ENCODE measurements around the gene AMN.

Gene AMN

GRCh38 chr14:102928412-102929240 lies 6.2 kb downstream of the AMN start:
- no peak for DNase-seq (ENCODE audit: low read depth)

- DNase-seq (ENCODE audit: low read depth) = no peak
Measured at GRCh38 chr14:102929241-102930137, 7.0 kb downstream of the AMN start.

GRCh38 chr14:102930138-102930752 lies 7.8 kb downstream of the AMN start:
- DNase-seq (ENCODE audit: low read depth) = no peak

GRCh38 chr14:102930753-102931579 lies 8.5 kb downstream of the AMN start:
- no peak for DNase-seq (ENCODE audit: low read depth)

GRCh38 chr14:102931580-102932285 lies 9.3 kb downstream of the AMN start:
- no peak for DNase-seq (ENCODE audit: low read depth)

- DNase-seq (ENCODE audit: low read depth) = no peak
Measured at GRCh38 chr14:102932484-102933248, 10.2 kb downstream of the AMN start.

GRCh38 chr14:102933618-102934231 lies 11.3 kb downstream of the AMN start:
- DNase-seq (ENCODE audit: low read depth) = no peak

- DNase-seq (ENCODE audit: low read depth) = no peak
Measured at GRCh38 chr14:102935756-102936155, 13.3 kb downstream of the AMN start.

GRCh38 chr14:102937331-102938175 lies 15.1 kb downstream of the AMN start:
- no peak for DNase-seq (ENCODE audit: low read depth)

GRCh38 chr14:102938191-102938590 lies 15.7 kb downstream of the AMN start:
- no peak for DNase-seq (ENCODE audit: low read depth)

GRCh38 chr14:102939329-102939728 lies 16.9 kb downstream of the AMN start:
- no peak for DNase-seq (ENCODE audit: low read depth)

- no peak for DNase-seq (ENCODE audit: low read depth)
Measured at GRCh38 chr14:102939820-102940561, 17.5 kb downstream of the AMN start.

GRCh38 chr14:102940729-102941362 lies 18.4 kb downstream of the AMN start:
- DNase-seq (ENCODE audit: low read depth) = no peak

- DNase-seq (ENCODE audit: low read depth) = no peak
Measured at GRCh38 chr14:102941419-102942011, 19.1 kb downstream of the AMN start.

- DNase-seq (ENCODE audit: low read depth) = no peak
Measured at GRCh38 chr14:102942069-102942468, 19.6 kb downstream of the AMN start.

- no peak for DNase-seq (ENCODE audit: low read depth)
Measured at GRCh38 chr14:102943454-102943853, 21.0 kb downstream of the AMN start.

GRCh38 chr14:102943979-102944378 lies 21.5 kb downstream of the AMN start:
- no peak for DNase-seq (ENCODE audit: low read depth)

Measured in stromal cell of bone marrow (primary cell).